ENCODE measurements around the gene ACE.

The ACE gene

GRCh38 chr17:63497708-63498483 is 21.0 kb downstream of the ACE start:
- no peak for DNase-seq (ENCODE audit: insufficient read length, low spot score)
- TF ChIP-seq POLR2A (IDR thresholded peaks at IDR 0.05; ENCODE audit: low read depth, low read length) = no peak
- FAIRE-seq = no peak

- no peak for TF ChIP-seq POLR2A (IDR thresholded peaks at IDR 0.05; ENCODE audit: low read depth, low read length)
- FAIRE-seq = no peak
- DNase-seq (ENCODE audit: insufficient read length, low spot score) = no peak
Observed at GRCh38 chr17:63498626-63499195, 21.9 kb downstream of the ACE start.

- no peak for DNase-seq (ENCODE audit: insufficient read length, low spot score)
- no peak for FAIRE-seq
- TF ChIP-seq POLR2A (IDR thresholded peaks at IDR 0.05; ENCODE audit: low read depth, low read length) = no peak
Observed at GRCh38 chr17:63500543-63501390, 23.9 kb downstream of the ACE start.

- FAIRE-seq (no peak), DNase-seq (ENCODE audit: insufficient read length, low spot score) (no peak)
- no peak for TF ChIP-seq POLR2A (IDR thresholded peaks at IDR 0.05; ENCODE audit: low read depth, low read length)
Observed at GRCh38 chr17:63503341-63503705, 26.5 kb downstream of the ACE start.

- TF ChIP-seq POLR2A (IDR thresholded peaks at IDR 0.05; ENCODE audit: low read depth, low read length) = no peak
- FAIRE-seq = no peak
- DNase-seq (ENCODE audit: insufficient read length, low spot score) = no peak
Observed at GRCh38 chr17:63504261-63504660, 27.4 kb downstream of the ACE start.

- FAIRE-seq (no peak), DNase-seq (ENCODE audit: insufficient read length, low spot score) (no peak)
- TF ChIP-seq POLR2A (IDR thresholded peaks at IDR 0.05; ENCODE audit: low read depth, low read length) = no peak
Observed at GRCh38 chr17:63505341-63505740, 28.5 kb downstream of the ACE start.

- DNase-seq (ENCODE audit: insufficient read length, low spot score) (no peak), FAIRE-seq (no peak)
Observed at GRCh38 chr17:63506627-63507026, 29.8 kb downstream of the ACE start.

GRCh38 chr17:63511331-63511730 is 34.5 kb downstream of the ACE start:
- no peak for DNase-seq (ENCODE audit: insufficient read length, low spot score)

More at GRCh38 chr17:63506627-63507026, 29.8 kb downstream of the ACE start:
- no peak for TF ChIP-seq POLR2A (IDR thresholded peaks at IDR 0.05; ENCODE audit: low read depth, low read length)

GRCh38 chr17:63512388-63512787 is 35.5 kb downstream of the ACE start:
- DNase-seq (ENCODE audit: insufficient read length, low spot score) (no peak), FAIRE-seq (no peak)
- TF ChIP-seq POLR2A (IDR thresholded peaks at IDR 0.05; ENCODE audit: low read depth, low read length) = no peak

More at GRCh38 chr17:63511331-63511730, 34.5 kb downstream of the ACE start:
- FAIRE-seq = no peak
- no peak for TF ChIP-seq POLR2A (IDR thresholded peaks at IDR 0.05; ENCODE audit: low read depth, low read length)

- DNase-seq (ENCODE audit: insufficient read length, low spot score) = no peak
- no peak for TF ChIP-seq POLR2A (IDR thresholded peaks at IDR 0.05; ENCODE audit: low read depth, low read length)
- no peak for FAIRE-seq
Observed at GRCh38 chr17:63512896-63513644, 36.2 kb downstream of the ACE start.

- no peak for TF ChIP-seq POLR2A (IDR thresholded peaks at IDR 0.05; ENCODE audit: low read depth, low read length)
- DNase-seq (ENCODE audit: insufficient read length, low spot score) (no peak), FAIRE-seq (no peak)
Observed at GRCh38 chr17:63514477-63514876, 37.6 kb downstream of the ACE start.

- no peak for TF ChIP-seq POLR2A (IDR thresholded peaks at IDR 0.05; ENCODE audit: low read depth, low read length)
- FAIRE-seq = no peak
- DNase-seq (ENCODE audit: insufficient read length, low spot score) = no peak
Observed at GRCh38 chr17:63514974-63515373, 38.1 kb downstream of the ACE start.

- FAIRE-seq (no peak), DNase-seq (ENCODE audit: insufficient read length, low spot score) (no peak)
- TF ChIP-seq POLR2A (IDR thresholded peaks at IDR 0.05; ENCODE audit: low read depth, low read length) = no peak
Observed at GRCh38 chr17:63515426-63515825, 38.6 kb downstream of the ACE start.
